ENCODE data around the gene BRCA1. TPM values are rescaled to one million over a fixed set of nuclear protein-coding genes. Genes with fewer than 3 reads are reported as not detected.
"Not testable (repeated sequence)": the region's sequence is repeated elsewhere in the genome, so short reads cannot be mapped to it uniquely, and the experiment has no call there.

Gene BRCA1
- total RNA-seq, result 6.1 TPM

DNA sequence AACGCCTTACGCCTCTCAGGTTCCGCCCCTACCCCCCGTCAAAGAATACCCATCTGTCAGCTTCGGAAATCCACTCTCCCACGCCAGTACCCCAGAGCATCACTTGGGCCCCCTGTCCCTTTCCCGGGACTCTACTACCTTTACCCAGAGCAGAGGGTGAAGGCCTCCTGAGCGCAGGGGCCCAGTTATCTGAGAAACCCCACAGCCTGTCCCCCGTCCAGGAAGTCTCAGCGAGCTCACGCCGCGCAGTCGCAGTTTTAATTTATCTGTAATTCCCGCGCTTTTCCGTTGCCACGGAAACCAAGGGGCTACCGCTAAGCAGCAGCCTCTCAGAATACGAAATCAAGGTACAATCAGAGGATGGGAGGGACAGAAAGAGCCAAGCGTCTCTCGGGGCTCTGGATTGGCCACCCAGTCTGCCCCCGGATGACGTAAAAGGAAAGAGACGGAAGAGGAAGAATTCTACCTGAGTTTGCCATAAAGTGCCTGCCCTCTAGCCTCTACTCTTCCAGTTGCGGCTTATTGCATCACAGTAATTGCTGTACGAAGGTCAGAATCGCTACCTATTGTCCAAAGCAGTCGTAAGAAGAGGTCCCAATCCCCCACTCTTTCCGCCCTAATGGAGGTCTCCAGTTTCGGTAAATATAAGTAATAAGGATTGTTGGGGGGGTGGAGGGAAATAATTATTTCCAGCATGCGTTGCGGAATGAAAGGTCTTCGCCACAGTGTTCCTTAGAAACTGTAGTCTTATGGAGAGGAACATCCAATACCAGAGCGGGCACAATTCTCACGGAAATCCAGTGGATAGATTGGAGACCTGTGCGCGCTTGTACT, at the start of gene BRCA1:
Gene BRCA1 (minus strand): TSS at position 232 of the 834 bp plus-strand sequence. CDS start 1,268 bp downstream, outside the sequence.
- DNase-seq (ENCODE audit: low spot score in 2 of 2) (peak; percentile 93 to 97), FAIRE-seq (peak; percentile 57)

DNA sequence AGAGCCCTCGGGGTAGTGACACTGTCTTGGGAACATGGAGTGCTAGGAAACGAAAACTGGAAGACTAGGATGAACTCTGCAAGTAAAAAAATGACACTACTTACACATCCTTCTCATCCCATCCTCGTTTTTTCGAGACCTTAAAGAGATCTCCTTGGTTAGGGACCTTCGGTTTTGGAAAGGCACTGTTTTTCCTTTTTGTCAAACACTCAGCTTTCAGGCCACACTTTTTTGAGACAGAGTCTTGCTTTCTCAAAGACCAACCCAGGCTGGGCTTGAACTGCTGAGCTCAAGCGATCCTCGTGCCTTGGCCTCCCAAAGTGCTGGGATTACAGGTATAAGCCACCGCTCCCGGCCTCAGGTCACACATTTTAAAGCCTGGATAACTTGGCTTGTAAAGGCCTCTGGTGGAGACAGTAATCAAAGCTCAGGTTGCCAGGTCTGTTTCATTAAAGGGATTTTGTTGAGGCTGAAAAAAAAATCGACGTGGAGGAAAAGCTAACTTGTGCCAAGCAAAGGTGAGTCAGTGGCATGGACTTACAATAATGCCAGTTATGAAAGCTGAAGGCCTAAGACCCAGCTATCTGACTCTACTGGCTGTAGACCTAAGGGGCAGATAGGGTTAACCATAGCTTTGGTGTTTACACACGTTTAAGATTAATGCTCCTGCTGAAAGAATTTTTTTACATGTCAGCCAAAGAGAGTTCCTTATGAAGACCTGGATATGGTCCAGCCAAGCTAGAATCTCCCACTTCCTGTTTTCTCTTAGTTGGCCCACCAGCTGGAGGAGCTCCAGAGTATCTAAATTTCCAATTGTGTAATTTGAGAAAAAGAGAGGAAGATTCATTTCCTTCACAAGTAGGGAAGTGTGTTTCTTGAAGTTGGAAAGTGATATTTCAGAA, 46.7 kb upstream of the BRCA1 start:
- no peak for DNase-seq (ENCODE audit: low spot score in 2 of 2)
- no peak for FAIRE-seq

- DNase-seq (ENCODE audit: low spot score in 2 of 2) (peak; percentile 81 to 88), FAIRE-seq (no peak)
Measured at GRCh38 chr17:43170766-43171585, 45.8 kb upstream of the BRCA1 start, which contains the start of gene NBR1. Gene NBR1 (plus strand): TSS chr17:43171214. CDS start chr17:43175800, 4,586 bp downstream.

DNA sequence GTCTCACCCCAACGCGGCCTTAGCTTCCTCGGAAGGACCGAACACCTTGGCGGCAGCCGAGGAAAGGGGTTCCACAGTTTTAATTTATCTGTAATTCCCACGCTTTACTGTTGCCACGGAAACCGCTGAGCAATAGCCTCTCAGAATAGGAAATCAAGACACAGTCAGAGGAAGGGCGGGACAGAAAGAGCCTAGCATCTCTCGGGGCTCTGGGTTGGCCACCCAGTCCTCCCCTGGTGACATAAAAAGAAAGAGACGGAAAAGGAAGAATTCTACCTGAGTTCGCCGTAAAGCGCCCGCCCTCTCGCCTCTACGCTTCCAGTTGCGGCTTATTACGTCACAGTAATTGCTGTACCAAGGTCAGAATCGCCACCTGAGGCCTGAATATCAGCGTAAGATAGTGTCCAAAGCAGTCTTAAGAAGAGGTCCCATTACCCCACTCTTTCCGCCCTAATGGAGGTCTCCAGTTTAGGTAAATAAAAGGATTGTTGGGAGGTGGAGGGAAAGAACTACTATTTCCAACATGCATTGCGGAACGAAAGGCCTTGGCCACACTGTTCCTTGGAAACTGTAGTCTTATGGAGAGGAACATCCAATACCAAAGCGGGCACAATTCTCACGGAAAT, 45.1 kb upstream of the BRCA1 start:
- FAIRE-seq, result no peak
- peak; percentile 72 to 88 for DNase-seq (ENCODE audit: low spot score in 2 of 2)

- FAIRE-seq, result no peak
- DNase-seq (ENCODE audit: low spot score in 2 of 2), result no peak
Measured at GRCh38 chr17:43169561-43170139, 44.5 kb upstream of the BRCA1 start.

GRCh38 chr17:43165971-43166370, 40.8 kb upstream of the BRCA1 start:
- FAIRE-seq; DNase-seq (ENCODE audit: low spot score in 2 of 2): not testable (repeated sequence)

DNA sequence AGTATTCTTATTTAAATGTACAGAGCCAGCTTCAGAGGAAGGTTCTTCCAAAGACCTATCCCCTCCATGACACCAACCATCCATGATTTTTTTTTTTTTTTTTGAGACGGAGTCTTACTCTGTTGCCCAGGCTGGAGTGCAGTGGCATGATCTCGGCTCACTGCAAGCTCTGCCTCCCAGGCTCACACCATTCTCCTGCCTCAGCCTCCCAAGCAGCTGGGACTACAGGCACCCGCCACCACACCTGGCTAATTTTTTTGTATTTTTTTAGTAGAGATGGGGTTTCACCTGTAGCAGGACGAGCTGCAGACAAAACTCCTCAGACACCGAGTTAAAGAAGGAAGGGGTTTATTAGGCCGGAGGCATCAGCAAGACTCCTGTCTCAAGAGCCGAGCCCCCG, 34.8 kb upstream of the BRCA1 start:
- FAIRE-seq, result not testable (repeated sequence)

DNA sequence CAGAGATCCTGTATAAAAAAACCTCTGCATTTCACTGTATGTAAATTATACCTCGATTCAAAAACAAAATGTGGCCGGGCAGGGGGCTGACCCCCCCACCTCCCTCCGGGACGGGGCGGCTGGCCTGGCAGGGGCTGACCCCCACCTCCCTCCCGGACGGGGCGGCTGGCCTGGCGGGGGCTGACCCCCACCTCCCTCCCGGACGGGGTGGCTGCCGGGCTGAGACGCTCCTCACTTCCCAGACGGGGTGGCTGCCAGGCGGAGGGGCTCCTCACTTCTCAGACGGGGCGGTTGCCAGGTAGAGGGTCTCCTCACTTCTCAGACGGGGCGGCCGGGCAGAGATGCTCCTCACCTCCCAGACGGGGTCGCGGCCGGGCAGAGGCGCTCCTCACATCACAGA, 34.1 kb upstream of the BRCA1 start:
- not testable (repeated sequence) for DNase-seq (ENCODE audit: low spot score in 2 of 2); FAIRE-seq

More for the DNA sequence above, 34.8 kb upstream of the BRCA1 start:
- not testable (repeated sequence) for DNase-seq (ENCODE audit: low spot score in 2 of 2)

DNA sequence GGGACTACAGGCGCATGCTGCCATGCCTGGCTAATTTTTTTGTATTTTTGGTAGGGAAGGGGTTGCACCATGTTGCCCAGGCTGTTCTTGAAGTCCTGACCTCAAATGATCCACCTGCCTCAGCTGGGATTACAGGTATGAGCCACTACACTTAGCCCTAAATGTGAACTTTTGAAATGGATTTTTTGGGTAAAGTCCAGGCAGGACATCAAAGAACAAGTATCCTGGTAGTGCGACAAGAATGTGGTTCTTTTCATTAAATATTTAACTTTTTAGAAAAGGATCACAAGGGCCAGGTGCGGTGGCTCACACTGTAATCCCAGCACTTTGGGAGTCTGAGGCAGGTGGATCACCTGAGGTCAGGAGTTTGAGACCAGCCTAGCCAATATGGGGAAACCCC, 30.5 kb upstream of the BRCA1 start:
- FAIRE-seq, result no peak

GRCh38 chr17:43153197-43153835, 28.2 kb upstream of the BRCA1 start:
- not testable (repeated sequence) for DNase-seq (ENCODE audit: low spot score in 2 of 2); FAIRE-seq

More for the DNA sequence above, 30.5 kb upstream of the BRCA1 start:
- DNase-seq (ENCODE audit: low spot score in 2 of 2), result no peak

GRCh38 chr17:43151880-43152456, 26.8 kb upstream of the BRCA1 start:
- DNase-seq (ENCODE audit: low spot score in 2 of 2) (no peak), FAIRE-seq (no peak)

DNA sequence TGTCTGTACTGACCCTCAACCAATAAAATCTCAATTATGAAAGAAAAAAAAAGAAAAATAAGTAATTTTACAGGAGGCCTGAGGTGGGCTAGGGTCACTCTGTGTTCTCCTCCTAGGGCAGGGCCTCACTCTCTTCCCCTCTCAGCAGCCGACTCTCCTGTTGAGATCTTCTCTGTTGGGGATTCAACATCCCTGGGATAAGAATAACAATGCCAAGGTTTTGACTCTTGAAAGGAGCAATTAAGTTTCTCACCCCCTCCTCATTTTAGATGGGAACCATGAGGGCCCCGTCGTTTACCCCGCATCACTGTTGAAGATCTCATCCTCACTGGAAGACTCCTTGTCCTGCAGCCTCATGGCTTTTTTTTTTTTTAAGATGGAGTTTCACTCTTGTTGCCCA, 21.5 kb upstream of the BRCA1 start:
- no peak for FAIRE-seq

GRCh38 chr17:43143201-43143600, 18.0 kb upstream of the BRCA1 start:
- DNase-seq (ENCODE audit: low spot score in 2 of 2) (no peak), FAIRE-seq (no peak)

More for the DNA sequence above, 21.5 kb upstream of the BRCA1 start:
- DNase-seq (ENCODE audit: low spot score in 2 of 2), result no peak

DNA sequence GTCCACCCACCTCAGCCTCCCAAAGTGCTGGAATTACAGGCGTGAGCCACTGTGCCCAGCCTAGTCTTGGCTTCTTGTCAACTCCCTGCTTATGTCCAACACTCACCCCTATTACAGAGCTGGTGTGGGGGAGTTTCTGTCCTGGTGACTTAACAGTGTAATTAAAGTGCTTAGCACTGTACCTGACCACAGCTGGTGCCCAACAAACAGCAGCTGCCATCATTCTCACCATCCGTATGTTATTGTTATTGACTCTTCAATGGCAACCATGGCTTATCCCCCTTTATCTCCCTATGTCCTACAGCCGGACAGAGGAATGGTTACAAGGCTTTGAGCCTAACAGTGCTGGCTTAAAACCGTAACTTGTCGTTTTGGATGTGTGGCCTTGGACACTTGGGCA, 17.0 kb upstream of the BRCA1 start:
- FAIRE-seq (no peak), DNase-seq (ENCODE audit: low spot score in 2 of 2) (no peak)

- FAIRE-seq (no peak), DNase-seq (ENCODE audit: low spot score in 2 of 2) (no peak)
Measured at GRCh38 chr17:43140396-43141332, 15.5 kb upstream of the BRCA1 start.

DNA sequence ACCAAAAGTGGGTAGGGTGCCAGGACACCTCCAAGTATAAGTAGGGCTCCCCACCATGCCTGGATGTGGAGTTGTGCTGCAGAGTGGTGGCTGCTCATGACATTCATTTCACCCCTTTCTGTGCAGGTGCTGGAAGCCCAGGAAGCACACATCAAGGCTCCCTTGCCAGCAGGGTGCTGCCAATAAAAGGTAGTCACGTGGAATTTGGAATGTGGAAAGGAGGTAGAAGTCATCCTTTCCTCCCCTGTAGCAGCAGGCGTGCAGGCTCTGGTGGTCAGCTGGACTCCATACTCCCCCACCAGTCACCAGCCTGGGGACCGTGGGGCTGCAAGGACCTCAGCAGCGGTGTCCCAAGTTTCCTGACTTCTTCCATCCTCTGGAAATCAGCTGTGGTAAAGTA, 13.4 kb upstream of the BRCA1 start:
- not testable (repeated sequence) for DNase-seq (ENCODE audit: low spot score in 2 of 2); FAIRE-seq

- not testable (repeated sequence) for FAIRE-seq; DNase-seq (ENCODE audit: low spot score in 2 of 2)
Measured at GRCh38 chr17:43136574-43136973, 11.4 kb upstream of the BRCA1 start.
